ENCODE data around the gene PARL. TPM values are rescaled to one million over a fixed set of nuclear protein-coding genes. Genes with fewer than 3 reads are reported as not detected.

PARL gene
- total RNA-seq, 6 experiments from 2014 or later = 64.7 to 82.5 (median 81.4) TPM

DNA sequence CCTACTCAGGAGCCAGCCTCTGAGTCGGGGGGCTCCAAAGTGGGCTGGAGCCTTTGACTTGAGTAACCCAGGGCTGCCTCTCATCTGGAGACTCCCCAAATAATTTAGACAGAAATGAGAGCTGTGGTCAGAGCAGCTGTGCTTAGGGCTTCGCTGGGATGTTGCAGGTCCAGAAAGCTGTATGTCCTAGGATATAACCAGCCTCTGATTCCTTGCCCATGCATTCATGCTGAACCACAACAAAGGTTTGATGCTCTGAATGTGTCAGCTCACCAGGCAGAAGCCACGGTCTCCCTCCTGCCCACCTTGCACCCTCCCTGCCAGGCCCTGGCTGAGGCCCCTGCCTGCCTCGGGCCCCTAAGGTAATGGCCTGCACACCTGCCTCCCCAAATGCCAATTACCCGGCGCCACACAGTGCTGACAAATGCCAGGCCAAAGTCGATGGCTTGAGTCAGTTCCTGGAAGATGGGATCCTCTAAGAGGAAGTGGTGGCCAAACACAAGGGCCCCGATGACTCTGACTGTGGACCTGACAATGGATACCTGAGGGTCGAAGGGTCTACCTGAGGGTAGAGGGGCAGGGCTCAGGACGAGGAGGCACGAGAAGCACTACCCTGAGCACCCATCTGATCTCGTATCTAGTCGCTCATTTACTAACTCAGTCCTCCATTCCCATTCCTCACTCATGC, 21.7 kb upstream of the PARL start:
- Mint-ChIP-seq H3K4me3 (no peak overlapping the region), H3K4me1 (ENCODE audit: low read depth) (no peaks in the 10 kb centered on the region), H3K36me3 (ENCODE audit: low read depth) (no peaks in the 10 kb centered on the region), H3K9me3 (no peaks in the 10 kb centered on the region), H3K27me3 (ENCODE audit: insufficient read depth) (peaks cover 29% of the 10 kb centered on the region), H3K27ac (no peak overlapping the region)
- DNase-seq = no peak
- TF ChIP-seq, protein P1, sequence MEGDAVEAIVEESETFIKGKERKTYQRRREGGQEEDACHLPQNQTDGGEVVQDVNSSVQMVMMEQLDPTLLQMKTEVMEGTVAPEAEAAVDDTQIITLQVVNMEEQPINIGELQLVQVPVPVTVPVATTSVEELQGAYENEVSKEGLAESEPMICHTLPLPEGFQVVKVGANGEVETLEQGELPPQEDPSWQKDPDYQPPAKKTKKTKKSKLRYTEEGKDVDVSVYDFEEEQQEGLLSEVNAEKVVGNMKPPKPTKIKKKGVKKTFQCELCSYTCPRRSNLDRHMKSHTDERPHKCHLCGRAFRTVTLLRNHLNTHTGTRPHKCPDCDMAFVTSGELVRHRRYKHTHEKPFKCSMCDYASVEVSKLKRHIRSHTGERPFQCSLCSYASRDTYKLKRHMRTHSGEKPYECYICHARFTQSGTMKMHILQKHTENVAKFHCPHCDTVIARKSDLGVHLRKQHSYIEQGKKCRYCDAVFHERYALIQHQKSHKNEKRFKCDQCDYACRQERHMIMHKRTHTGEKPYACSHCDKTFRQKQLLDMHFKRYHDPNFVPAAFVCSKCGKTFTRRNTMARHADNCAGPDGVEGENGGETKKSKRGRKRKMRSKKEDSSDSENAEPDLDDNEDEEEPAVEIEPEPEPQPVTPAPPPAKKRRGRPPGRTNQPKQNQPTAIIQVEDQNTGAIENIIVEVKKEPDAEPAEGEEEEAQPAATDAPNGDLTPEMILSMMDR (IDR thresholded peaks at IDR 0.05) = no peak

DNA sequence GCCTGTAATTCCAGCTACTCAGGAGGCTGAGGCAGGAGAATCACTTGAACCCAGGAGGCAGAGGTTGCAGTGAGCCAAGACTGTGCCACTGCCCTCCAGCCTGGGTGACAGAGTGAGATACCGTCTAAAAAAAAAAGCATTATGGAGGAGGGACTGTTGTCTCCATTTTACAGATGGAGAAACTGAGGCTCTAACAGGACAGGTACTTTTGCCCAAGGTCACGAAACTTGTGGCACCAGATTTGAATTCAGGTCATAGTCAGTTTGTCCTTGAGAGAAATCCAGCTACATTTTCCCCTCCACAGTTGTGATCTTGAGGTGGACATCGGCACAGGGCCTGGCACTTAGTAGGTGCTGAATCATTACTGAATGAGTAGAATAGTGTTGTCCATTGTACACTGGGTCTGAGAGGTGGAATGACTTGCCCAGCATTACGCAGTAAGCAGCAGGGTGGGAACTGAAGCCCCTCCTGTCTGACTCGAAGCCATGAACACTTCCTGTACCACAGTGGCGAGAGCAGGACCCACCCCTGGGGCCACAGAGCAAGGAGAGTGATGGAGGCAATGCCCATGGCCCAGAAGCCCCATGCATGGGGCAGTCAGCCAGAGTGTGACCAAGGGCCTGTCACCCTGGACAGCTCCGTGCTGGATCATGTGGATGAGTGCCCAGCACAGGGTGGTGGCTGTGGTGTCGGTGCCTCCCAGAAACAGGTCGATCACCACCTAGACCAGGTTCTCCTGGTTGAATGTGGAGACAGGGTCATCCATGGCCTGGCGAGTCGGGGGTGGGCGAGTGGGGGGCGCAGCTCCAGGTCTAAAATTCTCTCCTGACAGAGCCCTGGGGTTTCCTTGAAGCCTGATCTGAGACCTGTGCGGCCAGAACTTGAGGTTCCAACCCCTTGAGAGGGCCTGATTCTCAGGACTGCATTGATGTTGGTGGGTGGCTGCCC, 20.4 kb upstream of the PARL start:
- Mint-ChIP-seq H3K4me1 (ENCODE audit: low read depth) (no peaks in the 10 kb centered on the region), H3K4me3 (no peak overlapping the region), H3K27me3 (ENCODE audit: insufficient read depth) (peaks cover 22% of the 10 kb centered on the region), H3K36me3 (ENCODE audit: low read depth) (no peaks in the 10 kb centered on the region), H3K9me3 (no peaks in the 10 kb centered on the region; the same call in 1 of the 2 replicates), H3K27ac (no peak overlapping the region)
- DNase-seq = no peak
- TF ChIP-seq, protein P1 (IDR thresholded peaks at IDR 0.05) = no peak

DNA sequence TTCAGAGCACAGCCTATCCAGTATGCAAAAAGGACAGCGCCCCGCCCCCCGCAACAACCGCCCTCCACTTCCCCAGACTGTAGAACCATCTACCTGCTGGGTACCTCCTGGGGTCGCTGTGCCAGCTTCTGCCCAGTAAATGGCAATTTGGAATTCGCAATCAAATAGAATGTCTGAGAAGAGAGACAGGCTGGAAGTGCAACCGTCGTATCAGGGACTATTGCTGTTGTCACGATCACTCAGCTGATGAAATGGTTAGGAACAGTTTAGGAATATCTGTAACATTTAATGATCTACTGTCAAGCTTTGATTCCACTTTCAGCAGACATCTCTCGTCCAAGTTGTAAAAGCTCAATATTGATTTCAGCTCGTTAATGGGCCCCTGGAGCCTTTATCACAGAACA, 13.3 kb upstream of the PARL start:
- H3K27me3 Mint-ChIP-seq (ENCODE audit: insufficient read depth) = peaks cover 14% of the 10 kb centered on the region
- H3K9me3 Mint-ChIP-seq = no peaks in the 10 kb centered on the region; the same call in 1 of the 2 replicates
- no peak overlapping the region for H3K27ac Mint-ChIP-seq
- H3K36me3 Mint-ChIP-seq (ENCODE audit: low read depth) = no peaks in the 10 kb centered on the region
- no peak overlapping the region for H3K4me3 Mint-ChIP-seq
- H3K4me1 Mint-ChIP-seq (ENCODE audit: low read depth) = 0 out of 2 replicates have a peak, but pooled peaks cover 5% of the 10 kb centered on the region
- TF ChIP-seq, protein P1 (IDR thresholded peaks at IDR 0.05) = no peak
- no peak for DNase-seq

DNA sequence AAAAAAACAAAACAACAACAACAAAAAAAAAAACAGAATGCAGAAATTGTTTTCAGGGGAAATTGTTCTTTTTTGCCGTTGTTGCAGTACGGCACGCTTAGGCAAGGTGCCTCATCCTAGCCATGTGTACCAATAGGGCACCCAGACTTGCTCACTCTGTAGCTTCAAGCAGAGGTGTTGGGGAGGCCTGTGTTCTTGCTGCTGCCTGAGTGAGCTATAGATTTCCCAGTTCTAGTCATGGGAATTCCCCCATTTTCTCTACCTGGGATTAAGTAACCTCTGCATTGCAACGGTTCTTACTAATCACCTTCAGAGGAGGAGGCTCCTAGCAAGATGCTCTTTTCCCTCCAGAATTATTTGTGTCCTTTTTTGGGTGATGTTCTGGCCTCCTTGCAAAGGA, 12.9 kb upstream of the PARL start:
- TF ChIP-seq, protein P1 (IDR thresholded peaks at IDR 0.05) = no peak
- H3K27me3 Mint-ChIP-seq (ENCODE audit: insufficient read depth) = peaks cover 18% of the 10 kb centered on the region
- H3K27ac Mint-ChIP-seq = no peak overlapping the region
- H3K4me1 Mint-ChIP-seq (ENCODE audit: low read depth) = 0 out of 2 replicates have a peak, but pooled peaks cover 5% of the 10 kb centered on the region
- no peaks in the 10 kb centered on the region; the same call in 1 of the 2 replicates for H3K9me3 Mint-ChIP-seq
- no peak for DNase-seq
- H3K36me3 Mint-ChIP-seq (ENCODE audit: low read depth) = no peaks in the 10 kb centered on the region
- H3K4me3 Mint-ChIP-seq = no peak overlapping the region

DNA sequence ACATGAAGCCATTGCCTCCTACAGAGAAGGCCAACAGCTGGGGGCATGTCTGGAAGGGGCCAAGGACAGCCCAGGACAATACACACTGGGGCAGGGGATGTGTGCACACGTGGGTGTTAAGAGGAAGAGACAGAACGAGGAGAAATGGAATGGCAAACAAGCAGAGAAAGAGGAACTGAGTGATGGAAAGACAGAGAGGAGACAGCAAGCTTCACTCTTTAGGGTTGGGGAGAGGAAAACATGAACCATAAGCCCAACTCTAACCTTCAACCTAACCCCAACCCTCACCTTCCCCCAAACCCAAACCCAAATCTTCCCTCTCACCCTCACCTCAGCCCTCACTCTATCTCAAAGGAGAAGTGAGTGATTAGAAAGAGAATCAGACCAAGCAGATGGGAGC, 11.9 kb upstream of the PARL start:
- no peak for DNase-seq
- Mint-ChIP-seq H3K4me1 (ENCODE audit: low read depth) (0 out of 2 replicates have a peak, but pooled peaks cover 5% of the 10 kb centered on the region), H3K9me3 (no peaks in the 10 kb centered on the region; the same call in 1 of the 2 replicates), H3K36me3 (ENCODE audit: low read depth) (no peaks in the 10 kb centered on the region), H3K27ac (no peak overlapping the region), H3K4me3 (no peak overlapping the region), H3K27me3 (ENCODE audit: insufficient read depth) (peaks cover 16% of the 10 kb centered on the region)
- TF ChIP-seq, protein P1 (IDR thresholded peaks at IDR 0.05) = no peak
